GM19023 (cell line): ENCODE results near the gene SIRT6.
"Not testable (repeated sequence)": the region's sequence is repeated elsewhere in the genome, so short reads cannot be mapped to it uniquely, and the experiment has no call there.

Experiments used
- ATAC-seq: cut with Tn5 transposase; IDR thresholded peaks from one replicate; pipeline ENCODE4 v1.9.1; 2021; ENCODE audit warnings: mild to moderate bottlenecking, moderate library complexity; ENCODE audit not compliant: unreplicated experiment

The SIRT6 gene

GRCh38 chr19:4200940-4201542 lies 18.7 kb upstream of the SIRT6 start:
- ATAC-seq, result no peak

GRCh38 chr19:4199699-4200293 lies 17.4 kb upstream of the SIRT6 start:
- no peak for ATAC-seq

GRCh38 chr19:4198467-4199126 lies 16.2 kb upstream of the SIRT6 start:
- ATAC-seq, result no peak

GRCh38 chr19:4197625-4198466 lies 15.5 kb upstream of the SIRT6 start:
- no peak for ATAC-seq

GRCh38 chr19:4197228-4197624 lies 14.9 kb upstream of the SIRT6 start:
- no peak for ATAC-seq

GRCh38 chr19:4196587-4197148 lies 14.3 kb upstream of the SIRT6 start:
- ATAC-seq, result no peak

GRCh38 chr19:4196009-4196408 lies 13.6 kb upstream of the SIRT6 start:
- no peak for ATAC-seq

GRCh38 chr19:4194353-4194752 lies 12.0 kb upstream of the SIRT6 start:
- ATAC-seq, result no peak

- ATAC-seq, result not testable (repeated sequence)
These were observed 10.2 kb upstream of the SIRT6 start for GRCh38 chr19:4192537-4192936.

- ATAC-seq, result no peak
These were observed 7.3 kb upstream of the SIRT6 start for GRCh38 chr19:4189641-4190040.

- no peak for ATAC-seq
These were observed 5.2 kb upstream of the SIRT6 start for GRCh38 chr19:4187313-4188122.

GRCh38 chr19:4186087-4186993 lies 4.0 kb upstream of the SIRT6 start:
- no peak for ATAC-seq

- ATAC-seq, result no peak
These were observed 3.2 kb upstream of the SIRT6 start for GRCh38 chr19:4185413-4186086.

- no peak for ATAC-seq
These were observed 2.5 kb upstream of the SIRT6 start for GRCh38 chr19:4184718-4185352.

GRCh38 chr19:4183967-4184717 lies 1.8 kb upstream of the SIRT6 start:
- ATAC-seq, result no peak

- no peak for ATAC-seq
These were observed 1.3 kb downstream of the SIRT6 start for GRCh38 chr19:4181053-4181508.

GRCh38 chr19:4178990-4179389 lies 3.4 kb downstream of the SIRT6 start:
- no peak for ATAC-seq

GRCh38 chr19:4177146-4177545 lies 5.2 kb downstream of the SIRT6 start:
- ATAC-seq, result no peak
